Fibroblast of upper back skin (primary cell): ENCODE results near the gene DGLUCY.
A peak's percentile ranks its signal among the peaks of the same experiment; 100 is the strongest.
"Not testable (repeated sequence)": the region's sequence is repeated elsewhere in the genome, so short reads cannot be mapped to it uniquely, and the experiment has no call there.

Experiments
- DNase-seq: peaks from one replicate; pipeline ENCODE4 v3.0.0-alpha.2; 2013

The DGLUCY gene

DNA sequence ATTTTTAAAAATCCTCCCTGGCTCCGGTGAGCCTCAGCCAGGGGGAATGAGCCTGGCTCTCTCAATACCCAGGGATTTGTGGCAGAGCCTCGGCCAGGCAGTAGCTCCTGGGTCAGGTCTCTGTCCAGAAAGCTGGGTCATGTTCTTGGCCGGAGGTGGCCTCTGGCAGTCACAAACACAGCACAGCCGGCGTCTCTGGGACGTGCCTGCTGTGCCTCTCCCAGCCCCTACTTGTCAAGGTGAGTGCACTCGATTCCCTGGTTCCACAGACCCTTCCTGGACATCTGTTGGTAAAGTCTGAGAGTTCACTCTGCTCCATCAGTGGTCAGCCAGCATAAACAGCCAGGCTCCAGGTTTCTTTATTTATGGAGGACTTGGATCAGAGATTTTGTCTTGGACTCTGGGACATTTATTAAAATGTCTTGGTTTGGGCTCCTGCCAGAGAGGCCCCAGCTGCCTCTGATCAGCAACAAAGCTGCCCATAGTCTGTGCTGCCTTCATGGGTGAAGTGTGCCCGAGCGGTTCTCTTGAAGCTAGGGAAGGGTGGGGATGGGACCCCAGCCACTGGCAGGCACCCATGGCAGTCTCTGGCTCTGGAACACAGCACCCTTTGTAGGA lies 56.7 kb downstream of the DGLUCY start:
- DNase-seq, result no peak

DNA sequence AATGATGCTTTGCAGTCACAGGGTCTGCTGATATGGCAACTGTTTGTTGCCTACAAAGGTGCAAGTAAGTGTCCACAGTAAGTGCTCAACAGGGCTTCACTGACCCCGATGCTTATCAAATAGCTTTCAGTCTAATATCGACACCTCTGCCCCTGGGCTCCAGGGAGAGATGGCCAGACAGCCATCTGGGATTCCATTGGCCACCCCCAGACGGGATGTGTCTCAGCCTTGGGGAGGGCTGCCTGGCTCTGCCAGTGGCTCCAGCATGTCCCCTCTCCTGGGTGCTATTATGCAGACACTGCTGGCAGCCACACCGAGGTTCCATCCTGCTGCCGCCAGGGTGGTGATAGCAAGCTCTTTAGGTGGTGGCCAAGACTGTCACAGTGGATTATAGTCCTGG lies 57.4 kb downstream of the DGLUCY start:
- DNase-seq, result no peak

DNA sequence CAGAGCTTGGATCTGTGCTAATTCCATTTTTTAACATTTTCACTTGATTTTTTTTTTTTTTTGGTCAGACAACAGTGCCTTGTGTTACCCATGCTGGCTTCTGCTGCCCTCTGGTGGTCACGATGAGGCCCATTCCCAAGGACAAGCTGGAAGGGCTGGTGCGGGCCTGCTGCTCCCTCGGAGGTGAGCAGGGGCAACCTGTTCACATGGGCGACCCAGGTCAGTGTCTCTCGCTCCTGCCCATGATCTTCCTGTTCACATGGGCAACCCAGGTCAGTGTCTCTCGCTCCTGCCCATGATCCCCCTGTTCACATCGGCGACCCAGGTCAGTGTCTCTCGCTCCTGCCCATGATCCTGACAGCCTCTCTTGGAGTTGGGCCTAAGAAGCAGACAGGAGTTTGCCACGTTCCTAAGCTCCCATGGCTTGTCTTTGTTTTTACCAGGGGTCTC lies 59.4 kb downstream of the DGLUCY start:
- peak; percentile 73 for DNase-seq

DNA sequence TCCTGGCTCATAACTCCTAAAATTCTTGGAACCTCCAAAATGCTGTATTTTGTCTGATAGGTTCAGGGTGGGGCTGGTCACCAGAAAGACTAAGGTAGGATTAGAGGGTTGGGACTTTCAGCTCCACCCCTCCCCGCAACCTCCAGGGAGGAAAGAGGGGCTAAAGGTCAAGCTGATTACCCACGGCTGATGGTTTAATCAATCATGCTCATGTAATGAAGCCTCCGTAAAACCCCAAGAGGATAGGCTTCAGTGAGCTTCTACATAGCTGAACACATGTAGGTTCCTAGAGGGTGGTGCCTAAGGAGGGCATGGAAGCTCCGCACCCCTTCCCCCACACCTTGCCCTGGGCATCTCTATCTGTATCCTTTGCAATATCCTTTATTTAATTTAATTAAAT lies 60.0 kb downstream of the DGLUCY start:
- DNase-seq, result no peak

DNA sequence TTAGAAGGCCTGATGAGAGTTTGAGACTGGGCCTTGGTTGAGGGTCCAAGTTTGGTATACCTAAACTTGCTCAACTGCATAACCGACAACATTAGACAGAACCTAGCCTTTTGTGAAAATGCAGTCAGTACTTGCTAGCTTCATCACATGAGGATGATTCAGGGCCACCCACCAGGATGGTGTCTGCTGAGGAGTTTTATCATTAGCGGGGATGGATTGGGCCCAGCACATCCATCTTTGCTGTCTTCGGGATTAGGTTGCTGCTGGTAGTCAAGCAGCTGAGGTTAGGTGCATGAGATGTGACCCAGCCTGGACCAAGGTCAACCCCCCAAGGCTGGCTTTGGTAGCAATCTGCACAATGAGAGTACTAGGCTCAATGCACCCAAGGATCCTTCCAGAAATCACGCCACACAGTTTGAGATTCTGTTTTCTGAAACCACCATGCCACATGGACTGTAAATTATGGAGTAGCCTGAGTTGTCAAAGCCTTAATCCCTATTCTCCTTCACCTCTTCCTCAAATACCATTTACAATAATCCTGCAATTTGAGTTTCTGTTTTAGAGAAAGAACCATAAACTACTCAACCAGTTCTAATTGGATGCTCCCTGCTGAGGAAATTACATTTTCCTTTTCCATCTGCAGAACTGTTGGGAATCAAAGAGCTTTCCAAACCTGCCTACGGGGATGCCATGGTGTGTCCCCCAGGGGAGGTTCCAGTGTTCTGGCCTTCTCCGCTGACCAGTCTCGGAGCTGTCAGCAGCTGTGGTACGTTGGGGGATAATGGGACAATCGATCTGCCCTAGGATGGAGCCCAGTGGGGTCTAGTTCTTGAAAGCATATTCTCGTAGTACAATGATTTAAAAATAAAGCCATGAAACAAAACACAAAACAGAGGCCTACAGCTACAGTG lies 61.7 kb downstream of the DGLUCY start:
- DNase-seq, result no peak

DNA sequence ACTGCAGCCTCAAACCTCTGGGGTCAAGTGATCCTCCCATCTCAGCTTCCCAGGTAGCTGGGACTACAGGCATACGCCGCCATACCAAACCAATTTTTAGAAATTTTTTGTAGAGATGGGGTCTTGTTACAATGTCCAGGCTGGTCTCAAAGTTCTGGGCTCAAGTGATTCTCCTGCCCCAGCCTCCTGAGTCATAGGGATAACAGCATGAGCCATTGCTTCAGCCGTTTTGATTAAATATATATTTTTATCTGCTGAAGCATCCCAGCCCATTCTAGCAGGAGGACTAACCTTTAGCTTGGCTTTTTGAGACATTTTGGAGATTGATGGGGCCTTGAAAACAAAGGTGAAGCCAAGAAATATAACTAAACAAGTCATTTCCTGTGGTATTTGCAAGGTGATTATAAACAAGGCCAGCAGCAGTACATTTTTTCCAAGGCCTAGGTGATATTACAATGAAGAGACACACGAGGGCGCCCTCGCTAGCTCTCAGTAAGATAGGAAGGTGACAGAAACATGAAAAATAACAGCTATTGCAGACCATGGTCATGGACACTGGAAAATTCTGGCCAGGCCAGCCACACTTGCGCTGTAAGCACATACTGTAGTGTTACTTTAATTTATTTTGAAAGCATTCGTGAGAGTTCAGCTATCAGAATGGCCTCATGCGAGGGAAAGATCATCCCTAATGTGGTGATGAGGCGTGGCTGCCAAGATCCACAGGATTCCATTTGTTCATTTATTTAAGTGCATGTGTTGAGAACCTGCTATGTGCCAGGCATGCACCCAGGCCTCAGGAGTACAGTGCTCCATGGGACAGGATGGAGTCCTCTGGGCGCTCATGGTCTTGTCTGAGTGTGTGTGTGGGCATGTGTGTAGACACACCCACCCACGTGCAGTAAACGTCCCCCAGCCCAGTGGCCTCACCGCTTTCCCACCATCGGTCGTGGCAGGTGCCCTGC lies 63.5 kb downstream of the DGLUCY start:
- peak; percentile 66 for DNase-seq

DNA sequence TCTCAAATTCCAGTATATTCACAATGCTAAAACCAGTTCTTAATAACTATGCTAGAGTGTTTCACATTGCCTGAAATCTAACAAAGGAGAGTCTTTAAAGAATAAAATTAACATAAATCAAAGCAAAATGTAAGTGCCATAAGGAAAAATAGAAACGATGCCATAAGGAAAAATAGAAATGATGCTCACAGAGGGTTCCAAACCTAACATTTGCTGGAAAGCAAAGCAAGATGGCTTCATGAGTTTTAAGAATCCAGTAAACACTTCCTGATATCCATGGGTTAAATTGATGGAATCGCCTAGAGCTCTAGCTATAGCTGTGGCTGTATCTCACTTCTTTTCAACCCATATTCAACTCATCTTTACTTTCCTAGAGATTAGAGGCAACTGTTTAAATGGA lies 66.7 kb downstream of the DGLUCY start:
- DNase-seq, result no peak

DNA sequence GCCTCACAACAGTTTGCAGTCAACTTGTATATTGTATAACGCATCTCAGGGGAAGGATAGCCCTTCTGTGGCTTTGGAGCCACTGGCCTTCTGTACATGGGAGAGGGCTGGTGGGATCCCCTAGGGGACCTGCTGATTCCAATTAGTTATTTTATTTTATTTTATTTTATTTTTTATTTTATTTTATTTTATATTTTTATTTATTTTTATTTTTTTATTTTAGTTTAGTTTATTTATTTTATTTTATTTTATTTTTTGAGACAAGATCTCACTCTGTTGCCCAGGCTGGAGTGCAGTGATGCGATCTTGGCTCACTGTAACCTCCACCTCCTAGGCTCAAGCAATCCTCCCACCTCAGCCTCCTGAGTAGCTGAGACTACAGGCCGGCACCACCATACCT lies 68.9 kb downstream of the DGLUCY start:
- DNase-seq, result not testable (repeated sequence)

DNA sequence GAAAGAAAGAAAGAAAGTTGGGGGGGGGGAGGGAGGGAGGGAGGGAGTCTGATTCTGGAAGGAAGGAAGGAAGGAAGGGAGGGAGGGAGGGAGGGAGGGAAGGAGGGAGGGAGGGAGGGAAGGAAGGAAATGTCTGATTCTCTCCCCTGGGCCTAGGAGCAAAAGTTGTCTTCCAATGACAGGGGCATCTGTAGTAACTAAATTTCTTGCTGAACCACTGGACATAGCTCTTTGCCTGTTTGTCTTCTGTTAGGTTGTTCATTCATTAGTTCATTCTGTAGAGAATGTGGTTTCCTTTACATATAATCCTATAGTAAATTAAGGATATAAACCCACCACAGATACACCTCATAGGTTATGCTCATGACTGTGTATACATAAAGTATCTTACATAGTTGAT lies 70.7 kb downstream of the DGLUCY start:
- DNase-seq, result no peak

DNA sequence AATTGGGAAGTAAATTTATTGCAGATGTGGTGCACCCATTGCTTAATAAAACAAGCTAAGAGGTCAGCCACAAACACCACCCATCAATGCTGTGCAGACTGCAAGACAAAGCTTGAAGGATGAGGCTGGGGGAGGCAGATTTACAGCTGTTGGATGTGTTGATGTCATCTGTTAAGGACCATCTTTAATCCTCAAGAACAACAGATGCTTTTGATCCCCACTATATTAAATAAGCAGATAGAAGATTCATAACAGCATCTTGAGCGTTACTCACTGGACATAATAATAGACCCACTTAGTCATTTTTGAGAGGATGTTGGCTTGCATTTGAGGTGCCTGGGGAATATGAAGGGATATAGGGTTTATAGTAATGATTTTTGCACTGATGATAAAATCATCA lies 71.8 kb downstream of the DGLUCY start:
- peak; percentile 55 for DNase-seq

DNA sequence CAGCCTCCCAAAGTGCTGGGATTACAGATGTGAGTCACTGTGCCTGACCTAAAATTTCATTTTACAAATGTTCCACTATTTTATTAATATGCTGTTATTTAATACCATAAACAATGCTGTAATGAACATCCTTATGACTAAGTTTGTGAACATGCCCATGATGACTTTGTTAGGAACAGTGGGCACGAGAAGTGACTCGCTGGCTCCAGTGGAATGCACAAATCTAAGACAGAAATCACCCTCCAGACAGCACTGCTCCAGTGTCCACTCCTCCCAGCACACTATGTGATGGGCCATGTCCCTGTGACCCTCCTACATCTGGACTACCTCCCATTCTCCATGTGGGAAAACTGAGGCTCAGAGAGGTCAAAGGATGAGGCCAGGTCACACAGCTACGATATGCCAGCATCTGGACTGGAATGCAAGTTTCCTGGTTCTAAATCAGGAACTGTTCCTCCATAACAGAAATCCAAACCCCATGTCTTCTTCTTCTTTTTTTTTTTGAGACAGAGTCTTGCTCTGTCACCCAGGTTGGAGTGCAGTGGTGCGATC lies 72.7 kb downstream of the DGLUCY start:
- no peak for DNase-seq

DNA sequence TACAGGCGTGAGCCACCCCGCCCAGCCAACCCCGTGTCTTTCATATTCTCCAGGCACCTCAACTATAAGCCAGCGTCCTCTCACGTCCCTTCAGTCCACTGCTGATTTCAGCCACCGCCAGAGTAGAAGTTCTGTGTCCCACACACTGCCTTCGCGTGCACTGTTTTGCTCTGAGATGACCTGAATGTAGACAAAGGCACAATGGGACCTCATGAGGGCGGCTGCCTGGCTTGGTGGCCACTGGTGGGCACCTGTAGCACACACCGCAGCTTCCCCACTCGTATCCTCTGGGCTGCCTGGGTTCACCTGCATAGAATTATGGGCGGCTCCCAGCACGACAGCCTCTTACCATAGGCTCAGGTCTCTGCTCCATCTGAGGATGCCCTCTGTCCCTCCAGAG lies 73.4 kb downstream of the DGLUCY start:
- no peak for DNase-seq

DNA sequence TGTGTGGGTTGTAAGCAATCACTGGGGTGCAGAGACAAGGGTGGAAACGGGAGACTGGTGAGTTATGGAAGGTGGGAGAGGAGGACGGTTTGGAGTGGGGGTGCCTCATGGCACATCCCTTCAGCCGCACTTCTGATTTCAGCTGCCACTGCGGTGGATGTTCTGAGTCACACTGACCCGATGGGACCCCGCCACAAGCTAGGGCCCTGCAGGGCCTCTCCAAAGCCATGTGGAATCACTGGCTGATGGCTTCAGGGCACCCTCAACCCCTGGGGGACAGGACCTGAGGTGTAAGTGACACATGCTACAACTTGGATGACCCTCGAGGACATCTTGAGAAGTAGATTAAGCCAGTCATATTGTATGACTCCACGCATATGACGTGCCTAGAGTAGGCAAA lies 77.0 kb downstream of the DGLUCY start:
- DNase-seq, result no peak

DNA sequence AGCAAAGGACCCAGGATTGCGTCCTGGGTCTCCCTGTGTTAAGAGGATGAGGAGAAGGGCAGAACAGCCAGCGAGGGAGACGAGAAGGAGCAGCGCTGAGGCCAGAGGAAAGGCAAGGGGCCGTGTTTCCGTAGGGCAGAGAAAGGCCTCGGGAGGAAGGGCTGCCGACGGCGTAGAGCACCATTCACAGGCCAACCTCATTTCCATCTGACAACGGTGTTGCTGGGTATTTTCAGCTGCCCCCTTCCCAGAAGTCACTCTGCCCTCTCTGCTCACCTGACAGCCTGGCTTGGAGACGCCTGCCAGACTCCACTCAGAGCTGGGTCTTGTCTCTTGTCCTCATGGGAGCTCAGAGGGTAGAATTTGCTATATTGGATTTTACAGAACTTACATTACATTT lies 79.2 kb downstream of the DGLUCY start:
- no peak for DNase-seq

DNA sequence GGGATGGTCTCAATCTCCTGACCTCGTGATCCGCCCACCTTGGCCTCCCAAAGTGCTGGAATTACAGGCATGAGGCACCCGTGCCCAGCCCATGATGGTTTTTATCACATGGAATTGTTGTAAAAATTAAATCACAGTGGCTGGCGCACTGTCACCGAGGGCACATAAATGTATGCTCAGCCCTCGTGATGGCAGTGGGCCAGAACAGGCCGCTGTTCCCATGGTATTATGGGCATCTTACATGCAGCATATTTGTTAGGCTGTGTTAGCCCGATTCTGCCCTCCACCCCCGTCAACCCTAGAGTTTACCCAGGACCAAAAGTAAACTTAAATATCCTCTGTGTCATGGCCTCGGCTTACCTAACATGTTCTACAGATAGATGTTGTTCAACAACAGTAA lies 82.0 kb downstream of the DGLUCY start:
- no peak for DNase-seq

DNA sequence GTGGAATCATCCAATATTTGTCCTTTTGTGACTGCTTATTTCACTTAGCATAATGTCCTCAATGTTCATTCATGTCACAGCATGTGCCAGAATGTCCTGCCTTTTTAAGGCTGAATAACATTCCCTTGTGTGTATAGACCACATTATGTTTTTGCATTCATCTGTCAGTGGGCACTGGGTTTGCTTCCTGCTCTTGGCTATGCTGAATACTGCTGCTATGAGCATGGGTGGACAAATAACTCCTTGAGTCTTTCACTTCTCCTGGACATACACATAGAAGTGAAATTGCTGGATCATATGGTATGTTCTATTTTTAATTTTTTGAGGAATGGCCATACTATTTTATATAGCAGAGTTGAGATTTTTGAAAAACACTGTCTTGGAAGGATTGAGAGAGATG lies 83.8 kb downstream of the DGLUCY start:
- DNase-seq, result no peak

DNA sequence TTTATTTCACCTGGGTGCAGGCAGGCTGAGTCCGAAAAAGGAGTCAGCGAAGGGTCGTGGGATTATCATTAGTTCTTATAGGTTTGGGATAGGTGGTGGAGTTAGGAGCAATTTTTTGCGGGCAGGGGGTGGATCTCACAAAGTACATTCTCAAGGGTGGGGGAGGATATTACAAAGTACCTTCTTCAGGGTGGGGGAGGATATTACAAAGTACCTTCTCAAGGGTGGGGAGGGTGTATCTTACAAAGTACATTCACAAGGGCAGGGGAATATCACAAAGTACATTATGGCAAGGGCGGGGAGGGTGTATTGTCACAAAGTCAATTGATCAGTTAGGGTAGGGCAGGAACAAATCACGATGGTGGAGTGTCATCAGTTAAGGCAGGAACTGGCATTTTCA lies 86.9 kb downstream of the DGLUCY start:
- not testable (repeated sequence) for DNase-seq

DNA sequence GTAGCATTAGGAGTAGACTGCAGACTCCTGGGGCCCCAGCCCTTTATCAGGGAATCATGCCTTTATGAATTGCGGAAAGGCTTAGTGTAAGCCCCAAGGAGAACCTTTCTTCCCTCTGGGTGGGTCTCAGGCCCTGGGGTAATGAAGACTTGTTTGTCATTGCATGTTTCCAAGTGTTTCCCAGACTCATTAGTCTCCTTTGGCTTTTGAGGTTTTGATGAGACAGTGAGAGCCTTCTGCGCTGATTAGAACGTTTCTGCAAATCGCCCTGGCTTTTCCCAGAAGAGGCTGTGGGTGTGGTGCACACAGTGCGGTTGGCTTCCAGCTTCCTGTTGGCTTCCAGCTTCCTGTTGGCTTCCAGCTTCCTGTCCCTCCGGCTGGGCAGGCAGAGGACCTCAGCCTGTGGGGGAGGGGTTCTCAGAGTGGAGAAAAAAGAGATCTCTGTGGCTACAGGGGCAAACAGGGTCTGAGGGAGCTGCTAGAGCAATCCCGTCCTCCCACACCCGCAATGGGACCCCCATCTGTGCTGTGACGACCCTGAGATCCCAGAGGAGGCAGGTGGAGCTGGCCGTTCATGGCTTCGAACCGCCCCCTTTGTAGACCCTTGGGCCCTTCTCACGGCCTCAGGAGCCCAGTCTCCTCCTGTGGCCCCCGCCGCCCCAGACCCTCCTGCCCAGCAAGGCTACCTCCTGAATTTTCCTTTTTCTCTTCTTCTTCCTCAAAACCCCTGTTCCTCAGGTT lies 88.5 kb downstream of the DGLUCY start:
- no peak for DNase-seq

DNA sequence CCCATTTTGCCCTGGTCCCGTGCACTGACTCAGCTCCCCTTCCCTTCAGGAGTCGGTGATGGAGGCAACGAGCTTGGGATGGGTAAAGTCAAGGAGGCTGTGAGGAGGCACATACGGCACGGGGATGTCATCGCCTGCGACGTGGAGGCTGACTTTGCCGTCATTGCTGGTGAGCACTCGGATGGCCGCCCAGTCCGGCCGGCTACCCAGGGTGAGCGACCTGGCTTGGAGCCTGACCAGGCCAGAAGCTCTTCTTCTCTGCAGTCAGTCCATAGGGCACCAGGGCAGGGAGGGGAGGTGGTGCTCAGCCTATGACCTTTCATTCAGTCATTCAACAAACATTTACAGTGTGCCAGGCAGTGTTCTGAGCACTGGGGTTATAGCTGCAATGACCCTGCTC lies 90.8 kb downstream of the DGLUCY start:
- no peak for DNase-seq

DNA sequence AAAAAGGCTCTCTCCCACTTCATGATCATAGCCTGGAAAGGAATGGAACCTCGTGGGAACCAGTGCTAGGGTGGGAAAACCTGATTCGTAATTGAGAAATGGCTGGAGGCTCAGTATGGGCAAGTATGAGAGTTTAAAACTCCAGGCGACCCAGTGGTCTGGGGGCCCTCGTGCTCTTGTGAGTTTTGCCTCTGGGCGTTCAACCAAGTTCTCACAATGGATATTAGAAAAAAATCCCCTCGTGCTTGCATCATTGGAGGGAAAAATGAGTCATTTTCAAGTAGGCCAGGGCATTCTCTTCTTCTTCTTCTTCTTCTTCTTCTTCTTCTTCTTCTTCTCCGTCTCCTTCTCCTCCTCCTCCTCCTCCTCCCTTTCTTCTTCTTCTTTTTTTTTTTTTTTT lies 91.6 kb downstream of the DGLUCY start:
- no peak for DNase-seq

DNA sequence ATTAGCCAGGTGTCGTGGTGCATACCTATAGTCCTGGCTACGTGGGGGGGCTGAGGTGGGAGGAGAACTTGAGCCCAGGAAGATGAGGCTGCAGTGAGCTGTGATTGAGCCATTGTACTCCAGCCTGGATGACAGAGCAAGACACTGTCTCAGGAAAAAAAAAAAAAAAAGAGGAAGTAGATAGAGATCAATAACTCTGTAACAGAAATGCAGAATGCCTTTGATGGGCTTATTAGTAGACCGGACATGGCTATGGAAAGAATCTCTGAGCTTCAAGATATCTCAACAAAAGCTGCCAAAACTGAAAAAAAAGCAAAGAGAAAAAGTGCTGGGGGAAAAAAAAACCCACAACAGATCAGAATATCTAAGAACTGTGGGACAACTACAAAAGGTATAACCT lies 93.1 kb downstream of the DGLUCY start:
- no peak for DNase-seq

DNA sequence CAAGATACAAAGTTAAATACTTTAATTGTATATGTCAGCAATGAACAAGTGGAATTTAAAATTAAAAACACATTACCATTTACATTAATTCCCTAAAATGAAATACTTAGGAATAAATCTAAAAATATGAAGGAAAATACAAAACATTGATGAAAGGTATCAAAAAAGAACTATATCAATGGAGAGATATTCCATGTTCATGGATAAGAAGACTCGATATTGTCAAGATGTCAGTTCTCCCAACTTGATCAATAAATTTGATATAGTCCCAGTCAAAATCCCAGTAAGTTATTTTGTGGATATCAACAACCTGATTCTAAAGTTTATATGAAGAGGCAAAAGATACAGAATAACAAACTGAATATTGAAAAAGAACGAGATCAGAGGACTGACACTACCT lies 97.1 kb downstream of the DGLUCY start:
- DNase-seq, result no peak
